GM12892 (cell line): ENCODE results near the gene HIVEP3.

Source experiments
- DNase-seq: peaks from one replicate; pipeline ENCODE4 v3.0.0; 2011; ENCODE audit not compliant: insufficient read length
- FAIRE-seq: peaks from 2 replicates; lab custom pipeline; 2011; peaks lifted over from hg19 to GRCh38; lab: Jason Lieb, UNC
- POLR2A ChIP-seq: IDR thresholded peaks from 2 replicates; pipeline ENCODE4 v1.6.1; 2011; ENCODE audit warnings: low read depth, low read length, control low read depth
- POLR2AphosphoS5 ChIP-seq: IDR thresholded peaks from 2 replicates; pipeline ENCODE4 v1.6.1; 2011; ENCODE audit warnings: low read depth, low read length, control low read depth
- TAF1 ChIP-seq: IDR thresholded peaks from 2 replicates; pipeline ENCODE4 v1.6.1; 2011; ENCODE audit warnings: low read depth, mild to moderate bottlenecking, control low read depth, low read length, borderline replicate concordance

The HIVEP3 gene

GRCh38 chr1:41467673-41468072 lies 451.0 kb downstream of the HIVEP3 start:
- no peak for DNase-seq
- FAIRE-seq: no peak
- TF ChIP-seq POLR2A: no peak

- TF ChIP-seq POLR2AphosphoS5 (no peak), POLR2A (no peak), TAF1 (no peak)
- DNase-seq (no peak), FAIRE-seq (no peak)
These were observed 452.6 kb downstream of the HIVEP3 start for GRCh38 chr1:41466146-41466545.

GRCh38 chr1:41465741-41466140 lies 453.0 kb downstream of the HIVEP3 start:
- TF ChIP-seq POLR2AphosphoS5: no peak
- TF ChIP-seq TAF1: no peak
- no peak for FAIRE-seq
- no peak for DNase-seq

GRCh38 chr1:41464885-41465284 lies 453.8 kb downstream of the HIVEP3 start:
- DNase-seq: no peak
- TF ChIP-seq POLR2A (no peak), POLR2AphosphoS5 (no peak), TAF1 (no peak)
- FAIRE-seq: no peak

GRCh38 chr1:41463516-41463915 lies 455.2 kb downstream of the HIVEP3 start:
- no peak for FAIRE-seq
- no peak for DNase-seq
- TF ChIP-seq TAF1 (no peak), POLR2A (no peak), POLR2AphosphoS5 (no peak)

- DNase-seq (no peak), FAIRE-seq (no peak)
These were observed 456.1 kb downstream of the HIVEP3 start for GRCh38 chr1:41462680-41463004.

GRCh38 chr1:41461790-41462679 lies 456.7 kb downstream of the HIVEP3 start:
- FAIRE-seq (no peak), DNase-seq (no peak)
- TF ChIP-seq POLR2AphosphoS5: no peak
- no peak for TF ChIP-seq TAF1
- no peak for TF ChIP-seq POLR2A

More at GRCh38 chr1:41462680-41463004, 456.1 kb downstream of the HIVEP3 start:
- TF ChIP-seq TAF1: no peak
- TF ChIP-seq POLR2AphosphoS5: no peak
- TF ChIP-seq POLR2A: no peak

GRCh38 chr1:41456847-41457540 lies 461.7 kb downstream of the HIVEP3 start:
- FAIRE-seq (no peak), DNase-seq (no peak)
- TF ChIP-seq POLR2AphosphoS5 (no peak), POLR2A (no peak), TAF1 (no peak)
